ENCODE measurements around the gene KAT6B.
"Not testable (repeated sequence)": the region's sequence is repeated elsewhere in the genome, so short reads cannot be mapped to it uniquely, and the experiment has no call there.

KAT6B gene

DNA sequence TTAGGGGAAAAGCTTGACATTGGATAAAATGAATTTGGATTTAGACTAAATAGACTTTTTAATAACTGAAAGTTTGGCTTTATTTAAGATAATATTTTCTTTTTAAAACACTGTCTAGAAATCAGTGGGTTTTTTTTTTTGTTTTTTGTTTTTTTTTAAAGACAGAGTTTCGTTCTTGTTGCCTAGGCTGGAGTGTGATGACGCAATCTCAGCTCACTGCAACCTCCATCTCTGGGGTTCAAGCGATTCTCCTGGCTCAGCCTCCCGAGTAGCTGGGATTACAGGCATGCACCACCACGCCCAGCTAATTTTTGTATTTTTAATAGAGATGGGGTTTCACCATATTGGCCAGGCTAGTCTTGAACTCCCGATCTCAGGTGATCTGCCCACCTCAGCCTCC lies 66.9 kb downstream of the KAT6B start:
- not testable (repeated sequence) for DNase-seq

DNA sequence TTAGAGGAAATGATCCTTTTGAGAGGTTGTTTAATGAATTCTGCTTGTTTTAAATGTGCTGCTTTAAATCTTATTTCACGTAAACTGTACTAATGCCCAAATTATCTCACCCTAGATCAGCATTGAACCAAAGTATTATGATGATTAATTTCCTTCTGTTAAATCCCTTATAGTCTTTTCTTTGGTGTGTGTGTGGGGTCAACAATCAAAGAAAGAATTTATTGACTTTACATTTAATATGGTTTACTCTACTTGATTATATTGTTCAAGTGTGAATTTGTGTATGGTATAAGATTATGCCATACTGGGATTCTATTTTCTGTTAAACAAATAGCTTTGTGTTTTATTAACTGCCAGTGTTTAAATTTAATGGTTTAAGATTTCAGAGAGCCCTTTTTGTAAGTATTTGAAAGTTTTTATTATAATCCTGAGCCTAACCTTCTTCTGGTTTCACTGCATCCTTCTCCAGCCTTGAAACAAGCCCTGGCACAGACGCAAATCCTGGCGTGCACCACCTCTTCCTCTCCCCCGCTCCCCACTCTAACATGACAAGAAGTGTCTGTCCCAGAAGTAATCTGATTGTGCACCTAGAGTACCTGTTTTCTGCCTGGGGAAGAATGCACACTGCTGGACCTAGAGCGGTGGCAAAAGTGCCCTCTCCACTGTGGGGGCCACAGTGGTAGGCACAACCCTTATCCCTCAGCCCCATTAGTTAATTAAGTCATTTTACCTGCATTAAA lies 70.6 kb downstream of the KAT6B start:
- DNase-seq = no peak

DNA sequence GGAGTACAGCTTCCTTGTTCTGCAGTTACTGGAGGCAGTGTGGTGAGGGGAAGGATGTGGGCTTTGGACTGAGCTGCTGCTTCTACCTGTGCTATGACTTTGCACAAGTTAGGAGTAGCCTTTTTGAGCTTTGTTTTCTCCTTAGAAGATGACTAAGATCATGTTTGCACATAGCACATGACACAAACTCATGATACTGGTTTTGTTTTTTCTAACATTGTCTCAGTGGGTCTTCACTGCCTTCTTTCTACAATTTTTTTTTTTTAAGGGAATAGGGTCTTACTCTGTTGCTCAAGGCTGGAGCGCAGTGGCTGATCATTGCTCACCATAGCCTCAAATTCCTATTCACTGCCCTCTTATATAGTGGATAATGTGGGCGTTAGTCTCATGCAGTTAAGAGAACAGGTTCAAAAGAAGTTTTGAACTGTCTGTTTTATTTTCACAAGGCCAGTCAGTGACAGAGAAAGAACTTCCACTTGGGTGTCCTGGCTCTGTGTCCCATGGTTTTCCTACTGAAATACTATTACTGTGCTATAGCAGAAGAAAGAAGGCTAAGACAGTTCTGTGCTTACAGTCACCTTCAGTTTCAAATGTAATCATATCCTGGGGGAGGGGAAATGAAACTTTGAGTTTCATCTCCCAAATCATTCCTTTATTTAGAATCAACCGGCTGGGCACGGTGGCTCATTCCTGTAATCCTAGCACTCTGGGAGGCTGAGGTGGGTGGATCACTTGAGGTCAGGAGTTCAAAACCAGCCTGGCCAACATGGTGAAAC lies 72.0 kb downstream of the KAT6B start:
- DNase-seq = no peak

DNA sequence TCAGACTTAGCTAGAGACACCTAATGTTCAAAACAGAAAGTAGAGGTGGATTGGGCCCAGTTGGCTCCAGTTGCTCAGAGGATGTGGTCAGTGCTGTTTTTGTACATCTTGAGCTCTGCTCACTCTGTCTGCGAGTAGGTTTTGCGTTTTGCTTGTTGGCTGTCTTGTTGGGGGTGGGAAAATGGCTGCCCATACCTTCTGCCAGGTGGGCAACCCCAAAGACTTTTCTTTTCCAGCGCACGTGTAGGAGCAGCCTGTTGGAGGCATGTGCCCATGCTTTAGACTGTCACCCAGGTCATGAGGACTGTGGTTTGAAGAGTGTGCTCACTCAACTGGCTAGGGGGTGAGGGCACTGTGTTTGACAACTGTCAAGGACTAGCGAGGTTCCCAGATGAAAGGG lies 73.9 kb downstream of the KAT6B start:
- no peak for DNase-seq

DNA sequence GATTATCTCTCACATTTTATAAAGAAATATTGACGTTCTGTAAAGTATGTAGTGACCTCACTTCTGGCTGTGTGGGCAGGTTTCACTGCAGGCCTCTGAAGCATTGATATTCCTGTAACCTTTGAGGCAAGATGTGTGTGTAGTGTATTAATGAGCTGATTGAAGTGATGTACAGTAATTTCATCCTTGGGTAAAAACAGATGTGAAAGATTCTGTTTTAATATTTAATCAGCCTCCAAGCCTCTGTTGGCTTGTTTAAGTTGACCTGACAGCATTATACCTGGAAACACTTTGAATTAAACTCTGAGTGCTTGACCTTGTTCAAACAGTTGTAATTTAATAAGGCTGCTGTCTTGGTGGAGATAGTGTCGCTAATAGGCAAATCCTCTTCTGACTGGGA lies 74.9 kb downstream of the KAT6B start:
- no peak for DNase-seq

DNA sequence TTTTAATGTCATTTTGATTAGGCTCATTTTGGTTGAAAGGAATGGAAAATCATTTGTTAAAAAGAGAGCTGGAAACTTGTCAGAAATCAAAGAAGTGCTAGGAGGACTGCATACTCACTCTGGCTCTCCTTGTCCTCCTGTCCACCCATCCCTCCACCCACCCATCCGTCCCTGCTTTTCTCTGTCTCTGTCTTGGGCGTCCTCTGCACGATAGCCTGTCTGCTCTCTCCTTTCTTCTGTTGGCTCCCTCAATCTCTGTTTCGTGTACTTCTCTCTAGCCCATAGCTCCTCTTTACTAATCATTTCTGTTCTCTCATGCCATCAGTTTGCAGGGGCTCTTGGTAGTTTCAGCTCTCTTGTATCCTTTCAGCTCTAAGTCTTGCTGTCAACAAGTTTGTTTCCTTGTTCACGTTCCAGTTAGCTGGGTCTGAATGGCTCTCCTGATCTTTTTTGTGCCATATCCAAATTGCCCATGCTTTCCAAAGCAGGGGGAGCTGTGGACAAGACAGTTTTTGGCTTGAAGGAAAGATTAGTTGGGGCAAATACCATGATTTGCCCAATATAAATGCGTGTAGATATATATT lies 75.6 kb downstream of the KAT6B start:
- no peak for DNase-seq

DNA sequence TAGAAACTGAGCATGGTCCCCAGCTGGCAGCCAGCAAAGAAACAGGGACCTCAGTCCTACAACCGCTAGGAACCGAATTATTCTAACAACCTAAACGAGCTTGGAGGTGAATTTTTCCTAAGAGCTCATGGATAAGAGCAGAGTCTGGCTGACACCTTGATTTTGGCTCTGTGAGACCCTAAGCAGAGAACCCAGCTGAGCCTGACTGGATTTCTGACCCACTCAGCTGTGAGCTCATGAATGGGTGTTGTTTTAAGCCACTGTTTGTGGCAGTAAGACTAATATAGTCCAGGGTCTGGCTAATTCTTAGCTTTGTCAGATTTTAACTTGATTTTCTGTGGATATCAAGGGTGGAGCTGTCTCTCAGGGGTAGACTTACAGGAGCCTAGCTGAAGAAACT lies 77.1 kb downstream of the KAT6B start:
- no peak for DNase-seq

DNA sequence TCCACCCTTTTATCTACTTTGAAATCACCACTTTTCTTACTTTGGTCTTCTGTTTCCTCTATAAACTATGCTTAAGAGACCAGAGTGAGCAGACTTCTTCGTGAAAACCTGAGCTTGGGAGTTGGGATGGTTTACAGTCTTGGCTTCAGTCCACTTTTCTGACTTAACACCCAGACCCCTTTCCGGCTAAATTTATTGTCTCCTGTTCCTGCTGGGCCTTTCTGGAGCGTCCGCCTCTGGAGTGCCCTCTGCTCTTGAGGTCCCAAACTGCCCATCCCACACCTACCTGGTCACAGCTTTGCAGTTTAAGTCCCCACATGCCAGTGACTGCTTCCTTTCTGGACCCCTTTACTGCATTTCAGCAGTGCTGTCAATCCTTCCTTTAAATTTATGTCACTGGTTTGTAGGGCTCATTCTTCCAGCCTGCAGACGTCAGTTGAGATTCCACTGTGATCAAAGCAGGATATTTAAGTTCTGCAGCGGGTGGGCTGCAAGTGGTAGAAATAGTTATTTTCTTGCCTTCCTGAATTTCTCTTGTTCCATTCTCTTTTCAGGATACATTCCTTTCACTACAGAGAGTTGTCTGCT lies 80.3 kb downstream of the KAT6B start:
- DNase-seq = no peak

DNA sequence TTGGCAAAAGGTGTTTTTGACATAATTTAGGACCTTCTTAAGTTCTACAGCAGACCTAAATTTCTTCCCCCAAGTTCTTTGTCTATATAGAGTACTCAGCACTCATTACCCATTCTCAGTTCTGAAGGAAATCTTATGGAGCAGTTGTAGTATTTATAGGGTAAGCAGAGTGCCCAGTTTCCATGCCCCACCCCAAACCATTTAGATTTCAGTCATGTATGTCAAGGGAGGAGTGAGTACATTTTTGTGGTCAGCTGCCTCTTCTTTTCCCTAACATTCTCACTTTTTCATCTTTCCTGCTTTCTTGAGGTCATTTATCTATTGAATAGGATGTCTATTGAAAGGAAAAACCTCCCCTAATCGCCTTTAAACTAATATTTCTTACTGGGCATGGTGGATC lies 83.3 kb downstream of the KAT6B start:
- no peak for DNase-seq

DNA sequence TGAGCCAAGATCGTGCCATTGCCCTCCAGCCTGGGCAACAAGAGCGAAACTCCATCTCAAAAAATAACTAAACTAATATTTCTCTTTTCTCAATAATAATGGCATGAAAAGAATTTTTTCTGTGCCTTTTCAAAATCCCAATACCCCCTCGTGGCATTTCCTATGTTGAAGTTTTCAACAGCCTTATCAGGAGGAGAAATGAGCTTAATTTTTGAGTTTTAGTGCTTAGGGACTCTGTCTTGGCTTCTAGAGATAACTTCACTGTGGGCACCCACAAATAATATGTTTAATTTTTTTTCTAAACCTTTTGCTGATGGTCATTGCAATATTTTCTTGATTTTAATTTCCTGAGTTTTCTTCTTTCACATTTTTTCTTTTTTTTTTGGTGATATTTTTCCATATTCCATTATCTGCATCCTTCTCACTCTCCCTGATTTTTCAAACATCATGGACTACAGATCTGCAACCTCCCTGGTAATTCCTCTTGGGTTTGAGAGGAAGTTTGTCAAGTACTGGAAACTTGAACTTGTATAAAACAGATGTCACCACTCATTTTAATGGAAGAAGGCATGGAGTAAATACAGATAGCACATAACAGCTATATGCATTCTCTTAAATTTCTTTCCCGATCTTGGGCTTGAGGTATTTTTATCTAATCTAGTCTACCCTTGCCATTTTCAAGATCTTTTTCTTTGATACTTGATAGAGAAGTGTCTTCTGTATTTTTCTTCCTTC lies 84.0 kb downstream of the KAT6B start:
- no peak for DNase-seq

DNA sequence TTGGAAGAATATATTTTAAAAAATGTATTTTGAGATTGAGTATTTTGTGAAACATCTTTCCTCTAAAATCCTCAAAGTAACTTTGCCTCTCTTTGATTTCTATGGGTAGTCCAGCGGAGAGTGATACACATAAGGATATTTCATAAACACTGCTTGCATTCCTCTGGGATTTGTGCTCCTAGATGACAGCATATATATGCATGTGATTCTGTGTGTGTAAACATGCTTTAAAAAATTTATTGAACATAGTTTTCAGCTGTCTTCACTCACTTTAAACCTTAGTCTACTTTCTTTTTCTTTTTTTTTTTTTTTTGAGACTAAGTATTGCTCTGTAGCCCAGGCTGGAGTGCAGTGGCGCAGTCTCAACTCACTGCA lies 84.6 kb downstream of the KAT6B start:
- DNase-seq = no peak

DNA sequence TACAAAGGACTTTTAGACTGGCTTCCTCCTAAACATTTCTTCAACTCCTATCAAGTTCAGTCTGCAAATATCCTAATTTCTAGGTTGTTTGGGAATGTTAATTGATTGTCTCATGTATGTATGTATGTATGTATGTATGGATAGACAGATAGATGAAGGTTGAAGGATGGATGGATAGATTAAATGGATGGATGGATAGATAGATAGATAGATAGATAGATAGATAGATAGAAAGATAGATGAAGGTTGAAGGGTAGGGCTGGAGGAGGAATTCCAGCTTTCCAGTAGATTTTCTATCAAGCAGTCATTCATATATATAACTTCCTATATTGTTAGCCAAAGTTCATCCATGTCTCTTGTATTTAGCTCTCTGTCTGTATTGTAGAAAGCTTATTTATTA lies 85.8 kb downstream of the KAT6B start:
- no peak for DNase-seq

DNA sequence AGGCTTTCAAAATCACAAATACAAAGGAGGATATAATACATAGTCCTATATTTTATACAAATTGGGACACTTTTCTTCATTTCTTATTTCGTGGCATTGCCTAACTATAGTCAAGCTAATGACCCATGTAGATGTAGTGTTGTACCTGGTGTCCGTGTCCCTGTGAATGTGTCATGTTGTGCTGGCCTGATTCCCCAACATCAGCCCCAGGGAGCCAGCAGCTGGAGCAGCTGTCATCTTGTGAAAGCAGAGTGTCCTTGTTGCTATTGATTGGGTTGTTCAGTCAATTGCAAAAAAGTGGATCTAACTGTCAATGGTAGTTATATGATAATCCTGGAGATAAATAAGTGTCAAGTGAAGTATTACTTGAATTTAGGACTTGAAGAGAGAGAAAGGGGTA lies 86.3 kb downstream of the KAT6B start:
- DNase-seq = no peak

DNA sequence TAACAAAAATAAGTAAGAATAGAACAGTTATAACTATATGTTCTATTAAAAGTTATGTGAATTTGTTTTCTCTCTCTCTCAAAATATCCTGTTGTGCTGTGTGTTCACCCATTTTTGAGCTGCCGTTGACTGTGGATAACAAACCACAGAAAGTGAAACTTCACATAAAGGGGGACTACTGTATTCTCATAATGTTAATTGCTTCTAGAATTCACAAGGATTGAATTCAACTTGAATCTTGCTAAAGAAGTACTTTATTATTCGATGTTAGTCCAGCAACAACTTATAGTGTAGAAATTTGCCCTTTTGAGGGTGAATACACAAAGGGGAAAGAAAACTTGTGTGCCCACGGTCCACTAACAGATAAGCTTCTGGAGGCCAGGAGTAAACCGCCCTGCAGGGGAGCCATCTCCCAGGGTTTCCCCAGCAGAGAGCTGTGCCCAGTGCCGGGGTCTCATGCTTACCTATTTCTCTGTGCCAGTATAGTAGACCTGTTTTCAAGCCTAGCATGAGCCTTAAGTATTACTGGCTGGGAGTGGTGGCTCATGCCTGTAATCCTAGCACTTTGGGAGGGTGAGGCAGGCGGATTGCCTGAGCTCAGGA lies 87.1 kb downstream of the KAT6B start:
- DNase-seq = no peak

DNA sequence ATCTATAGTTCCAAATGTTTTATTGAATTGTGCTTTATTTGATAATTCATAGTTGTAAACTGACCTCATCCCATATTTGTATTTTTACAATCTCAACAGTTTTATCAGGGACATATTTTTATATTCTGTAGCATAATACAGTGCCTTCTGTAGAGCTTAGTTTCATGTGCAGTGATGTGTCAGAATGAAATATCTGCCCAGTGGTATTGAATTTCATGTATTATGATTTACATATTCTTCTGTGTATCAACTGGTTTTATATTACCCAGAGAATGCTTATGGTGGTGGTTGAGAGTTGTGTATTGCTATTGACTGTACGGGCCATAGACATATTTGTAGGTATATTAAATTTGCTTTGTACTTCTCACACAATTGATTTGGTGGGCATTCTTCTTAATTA lies 89.9 kb downstream of the KAT6B start:
- DNase-seq = no peak

DNA sequence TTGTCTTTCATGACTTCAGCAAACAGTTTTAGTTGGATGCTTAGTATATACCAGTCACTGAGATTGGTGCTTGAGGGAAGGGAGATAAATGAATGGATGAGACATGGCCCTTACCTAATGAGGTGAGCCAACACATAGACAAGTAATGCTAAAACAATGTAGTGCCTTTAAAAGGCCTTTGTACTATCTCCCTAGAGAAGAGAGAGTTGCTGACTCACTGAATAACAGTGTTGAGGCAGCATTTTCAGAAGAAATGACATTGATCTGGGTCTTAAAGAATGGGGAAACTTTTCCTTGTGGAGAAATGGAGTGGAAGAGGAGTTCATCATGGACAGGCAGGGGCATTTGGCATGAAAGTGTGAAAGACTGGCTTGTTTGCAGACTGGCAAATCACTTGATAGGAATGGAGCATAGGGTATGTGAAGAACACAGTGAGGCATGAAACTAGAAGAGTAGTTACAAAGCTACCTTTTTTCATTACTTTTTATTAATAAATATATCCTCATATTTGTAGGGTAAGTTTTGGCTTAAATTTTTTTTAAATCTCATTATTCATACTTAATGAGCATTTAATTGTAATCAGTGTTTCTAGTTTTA lies 91.2 kb downstream of the KAT6B start:
- DNase-seq = no peak

DNA sequence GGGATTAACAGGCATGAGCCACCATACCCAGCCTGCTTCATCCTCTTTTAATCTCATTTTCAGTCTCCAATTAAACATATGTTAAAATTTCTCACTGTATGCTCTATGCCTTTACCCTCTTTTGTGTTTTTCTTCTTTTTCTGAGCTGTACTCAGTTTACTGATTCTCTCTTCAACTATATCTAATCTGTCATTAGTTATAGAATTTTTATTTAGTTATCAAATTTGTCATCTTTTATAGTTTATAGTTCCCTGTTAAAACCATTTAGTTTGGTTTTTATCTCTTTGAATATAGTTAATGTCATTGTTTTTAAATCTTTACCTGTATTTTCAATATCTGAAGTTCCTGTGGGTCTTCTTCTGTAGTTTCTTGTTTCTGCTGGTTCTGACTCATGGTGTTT lies 93.3 kb downstream of the KAT6B start:
- no peak for DNase-seq

DNA sequence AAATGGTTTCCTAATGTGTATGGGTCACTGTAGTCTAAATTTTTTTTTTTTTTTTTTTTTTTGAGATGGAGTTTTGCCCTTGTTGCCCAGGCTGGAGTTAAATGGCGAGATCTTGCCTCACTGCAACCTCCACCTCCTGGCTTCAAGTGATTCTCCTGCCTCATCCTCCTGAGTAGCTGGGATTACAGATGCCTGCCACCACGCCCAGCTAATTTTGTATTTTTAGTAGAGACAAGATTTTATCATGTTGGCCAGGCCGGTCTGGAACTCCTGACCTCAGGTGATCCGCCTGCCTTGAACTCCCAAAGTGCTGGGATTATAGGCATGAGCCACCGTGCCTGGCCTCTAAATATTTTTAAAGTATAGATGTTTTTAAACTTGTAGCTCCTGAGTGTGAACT lies 94.7 kb downstream of the KAT6B start:
- not testable (repeated sequence) for DNase-seq

DNA sequence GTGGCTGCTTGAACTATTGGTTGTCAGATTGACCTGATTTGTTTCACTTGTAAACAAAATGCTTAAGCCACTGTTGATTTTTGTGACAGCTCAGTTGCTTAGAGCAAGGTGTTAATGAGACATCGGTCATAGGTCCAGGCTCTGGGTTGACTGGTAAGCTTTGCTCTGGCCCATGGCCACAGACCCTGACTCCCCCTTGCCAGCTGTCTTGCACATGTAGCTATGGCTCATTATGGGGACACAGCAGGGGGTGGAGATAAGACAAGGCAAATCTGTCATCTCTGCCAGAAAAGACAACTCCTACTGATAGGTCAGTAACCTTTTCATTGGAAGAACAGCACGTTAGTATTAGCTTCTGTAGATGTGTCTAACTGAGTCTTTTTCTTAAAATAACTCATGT lies 95.3 kb downstream of the KAT6B start:
- DNase-seq = no peak

DNA sequence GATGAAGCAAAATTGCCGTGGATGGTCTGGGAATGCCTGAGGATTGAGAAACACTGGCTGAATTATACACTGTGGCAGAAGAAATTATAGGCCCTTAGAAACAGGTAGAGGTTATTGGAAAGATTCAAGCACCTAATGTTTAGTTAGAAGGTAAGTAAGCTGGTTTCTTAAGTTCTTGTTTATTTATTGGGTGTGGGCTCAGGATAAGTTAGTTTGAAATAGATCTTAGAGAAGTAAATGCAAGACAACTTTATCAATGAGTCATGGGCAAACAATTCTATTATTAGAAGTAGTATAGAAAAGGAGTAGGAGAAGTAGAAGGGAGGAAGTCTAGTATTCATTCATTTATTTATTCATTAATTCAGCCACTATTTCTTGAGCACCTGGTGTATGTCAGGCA lies 96.5 kb downstream of the KAT6B start:
- no peak for DNase-seq

DNA sequence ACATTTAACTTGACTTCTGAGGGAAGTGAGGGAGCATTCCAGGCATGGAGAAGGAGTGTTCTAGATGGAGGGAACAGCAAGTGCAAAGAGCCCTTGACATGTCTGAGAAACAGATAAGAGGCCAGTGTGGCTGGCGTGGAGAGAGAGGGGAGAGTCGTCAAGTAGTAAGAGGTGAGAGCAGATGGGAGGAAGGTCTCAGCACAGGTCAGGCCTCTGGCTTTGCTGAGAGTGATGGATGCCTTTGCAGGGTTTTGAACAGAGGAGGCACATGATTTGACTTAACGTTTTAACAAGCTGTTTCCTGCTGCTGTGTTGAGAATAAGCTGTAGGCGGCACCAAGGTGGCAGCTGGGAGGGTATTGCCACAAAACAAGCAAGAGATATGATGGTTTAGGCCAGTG lies 97.2 kb downstream of the KAT6B start:
- no peak for DNase-seq

DNA sequence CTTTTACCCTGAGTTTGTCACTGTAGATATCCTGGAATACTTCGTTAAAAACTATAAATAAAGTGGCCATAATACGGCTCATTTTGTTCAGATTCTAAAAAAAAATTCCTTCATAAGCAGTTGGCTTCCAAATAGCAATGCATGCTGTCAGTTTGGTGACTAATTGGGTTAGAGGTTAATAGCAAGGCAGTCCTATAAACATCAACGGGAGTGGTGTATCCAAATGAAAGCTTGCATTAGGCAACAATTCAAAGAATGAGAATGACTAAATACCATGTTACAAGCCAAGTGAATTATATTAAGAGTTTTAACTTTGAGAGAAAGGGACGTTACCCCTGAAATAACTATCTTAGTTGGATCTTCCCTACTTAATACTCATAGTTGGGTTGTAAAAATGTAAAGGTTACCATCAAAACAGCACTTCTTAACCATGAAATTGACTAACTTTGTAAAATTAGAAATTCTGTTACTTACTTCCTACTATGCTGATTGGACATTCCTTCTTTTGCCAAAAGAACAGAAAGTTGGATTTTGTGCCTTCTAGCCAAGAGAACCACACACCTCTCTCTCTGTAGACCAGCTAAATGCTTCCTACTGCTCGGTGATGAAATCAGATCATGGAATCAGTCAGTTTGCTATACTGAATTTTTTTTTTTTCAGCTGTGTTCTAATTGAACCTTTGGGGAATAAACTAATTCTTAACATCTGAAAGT lies 98.0 kb downstream of the KAT6B start:
- DNase-seq = no peak

Measured in T-helper 9 cell (primary cell).